ENCODE data around the gene JAML. TPM values are rescaled to one million over a fixed set of nuclear protein-coding genes. Genes with fewer than 3 reads are reported as not detected.

The JAML gene
- total RNA-seq, 4 donors from 2014 or later: 2.2 to 3.1 (median 2.6) TPM

- Histone ChIP-seq H3K4me1 (peaks cover 0 to 2% of the 10 kb centered on the region in 2 donors), H3K27ac (no peak overlapping the region), H3K27me3 (no peaks in the 10 kb centered on the region), H3K9me3 (no peaks in the 10 kb centered on the region), H3K36me3 (no peaks in the 10 kb centered on the region), H3K4me3 (replicated peaks in 1 of 3) (no peak overlapping the region)
- WGBS, 2 donors: 88 to 95% methylated on average over 9 of the region's 9 CpGs
- no peak for DNase-seq
- intact Hi-C loops (cut with DNase I): no loop called here
- TF ChIP-seq POLR2A (IDR thresholded peaks at IDR 0.05): no peak
- TF ChIP-seq, protein P1, sequence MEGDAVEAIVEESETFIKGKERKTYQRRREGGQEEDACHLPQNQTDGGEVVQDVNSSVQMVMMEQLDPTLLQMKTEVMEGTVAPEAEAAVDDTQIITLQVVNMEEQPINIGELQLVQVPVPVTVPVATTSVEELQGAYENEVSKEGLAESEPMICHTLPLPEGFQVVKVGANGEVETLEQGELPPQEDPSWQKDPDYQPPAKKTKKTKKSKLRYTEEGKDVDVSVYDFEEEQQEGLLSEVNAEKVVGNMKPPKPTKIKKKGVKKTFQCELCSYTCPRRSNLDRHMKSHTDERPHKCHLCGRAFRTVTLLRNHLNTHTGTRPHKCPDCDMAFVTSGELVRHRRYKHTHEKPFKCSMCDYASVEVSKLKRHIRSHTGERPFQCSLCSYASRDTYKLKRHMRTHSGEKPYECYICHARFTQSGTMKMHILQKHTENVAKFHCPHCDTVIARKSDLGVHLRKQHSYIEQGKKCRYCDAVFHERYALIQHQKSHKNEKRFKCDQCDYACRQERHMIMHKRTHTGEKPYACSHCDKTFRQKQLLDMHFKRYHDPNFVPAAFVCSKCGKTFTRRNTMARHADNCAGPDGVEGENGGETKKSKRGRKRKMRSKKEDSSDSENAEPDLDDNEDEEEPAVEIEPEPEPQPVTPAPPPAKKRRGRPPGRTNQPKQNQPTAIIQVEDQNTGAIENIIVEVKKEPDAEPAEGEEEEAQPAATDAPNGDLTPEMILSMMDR (IDR thresholded peaks at IDR 0.05): no peak
Observed at GRCh38 chr11:118205606-118206378, 19.0 kb downstream of the JAML start.

GRCh38 chr11:118202599-118203422 lies 22.0 kb downstream of the JAML start:
- no peaks in the 10 kb centered on the region for H3K27me3 ChIP-seq
- WGBS, 2 donors: 78 to 82% methylated on average over 7 of the region's 7 CpGs
- DNase-seq: peak in 1 of 2 donors; percentile 6
- no peak overlapping the region for H3K27ac ChIP-seq
- no peaks in the 10 kb centered on the region for H3K36me3 ChIP-seq
- TF ChIP-seq, protein P1 (IDR thresholded peaks at IDR 0.05): no peak
- no peak for TF ChIP-seq POLR2A (IDR thresholded peaks at IDR 0.05)
- H3K4me3 ChIP-seq (replicated peaks in 1 of 3): no peak overlapping the region
- peaks cover 0 to 8% of the 10 kb centered on the region in 2 donors for H3K4me1 ChIP-seq
- H3K9me3 ChIP-seq: no peaks in the 10 kb centered on the region
- intact Hi-C loops (cut with DNase I): loop anchor here (5.0 kb wide), 1 partner anchor 144 kb away; no protein-coding TSS in a partner anchor

DNA sequence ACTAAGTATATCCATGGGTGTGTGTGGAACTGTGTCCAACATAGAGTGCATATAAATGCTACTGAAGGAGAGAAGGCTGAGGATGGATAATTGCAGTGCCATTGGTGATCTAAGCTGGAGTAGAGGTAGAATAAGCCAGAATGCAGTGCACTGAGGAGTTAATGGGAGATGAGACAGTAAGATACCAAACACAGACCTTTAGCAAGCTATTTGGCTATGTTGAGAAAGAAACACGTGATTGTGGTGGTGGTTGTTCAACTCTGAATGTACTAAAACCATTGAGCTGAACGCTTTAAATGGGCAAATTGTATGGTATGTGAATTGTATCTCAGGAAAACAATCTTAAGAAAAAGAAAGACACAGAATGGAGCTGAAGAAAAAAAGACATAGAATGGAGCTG lies 22.8 kb downstream of the JAML start:
- DNase-seq: no peak
- Histone ChIP-seq H3K4me3 (replicated peaks in 1 of 3) (no peak overlapping the region), H3K27me3 (no peaks in the 10 kb centered on the region), H3K36me3 (no peaks in the 10 kb centered on the region), H3K9me3 (no peaks in the 10 kb centered on the region), H3K4me1 (peaks cover 0 to 8% of the 10 kb centered on the region in 2 donors), H3K27ac (no peak overlapping the region)
- 84 to 88% methylated on average over 2 of the region's 2 CpGs for WGBS, 2 donors
- intact Hi-C loops (cut with DNase I): loop anchor here (5.0 kb wide), 1 partner anchor 145 kb away; no protein-coding TSS in a partner anchor
- TF ChIP-seq, protein P1 (IDR thresholded peaks at IDR 0.05): no peak

DNA sequence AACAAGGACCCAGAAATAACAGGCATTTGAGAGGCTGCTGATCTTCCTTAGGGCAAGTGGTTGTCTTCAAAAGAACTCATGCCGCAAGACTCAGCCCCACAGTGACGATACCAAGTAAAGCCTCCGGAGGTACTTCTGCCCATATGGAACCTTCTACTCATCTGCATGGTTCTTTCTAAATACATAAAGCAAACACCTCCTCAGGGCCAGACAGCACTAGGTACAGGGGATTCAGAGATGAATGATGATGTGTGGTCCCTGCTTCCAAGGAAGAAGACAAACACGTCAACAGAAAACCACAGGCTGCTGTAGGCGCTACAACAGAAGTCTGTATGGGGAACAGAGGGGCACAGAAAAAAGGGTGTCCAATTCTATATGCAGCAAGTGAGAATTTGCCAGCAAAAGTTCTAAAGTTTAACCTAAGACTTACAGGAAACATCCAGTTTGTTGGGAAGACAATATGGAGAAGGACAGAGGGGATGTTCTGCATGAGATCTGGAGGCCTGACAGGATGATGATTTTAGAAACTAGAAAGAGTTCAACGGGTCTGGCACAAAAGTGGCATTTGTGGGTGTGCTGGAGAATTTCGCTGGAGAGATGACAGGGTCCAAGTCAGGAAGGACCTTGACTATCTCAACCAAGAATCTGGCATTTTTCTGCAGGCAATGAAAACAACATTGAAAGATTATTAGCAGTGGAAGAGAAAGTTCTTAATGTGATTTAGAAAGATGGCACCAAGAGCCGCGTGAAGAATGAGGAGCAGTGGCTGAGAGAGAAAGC lies 23.7 kb downstream of the JAML start:
- WGBS, 2 donors: 89 to 91% methylated on average over 9 of the region's 9 CpGs
- no peak for DNase-seq
- Histone ChIP-seq H3K9me3 (no peaks in the 10 kb centered on the region), H3K4me1 (peaks cover 0 to 8% of the 10 kb centered on the region in 2 donors), H3K27ac (no peak overlapping the region), H3K27me3 (no peaks in the 10 kb centered on the region), H3K36me3 (no peaks in the 10 kb centered on the region), H3K4me3 (replicated peaks in 1 of 3) (no peak overlapping the region)
- intact Hi-C loops (cut with DNase I): loop anchor here (5.0 kb wide), 1 partner anchor 146 kb away; no protein-coding TSS in a partner anchor
- TF ChIP-seq, protein P1 (IDR thresholded peaks at IDR 0.05): no peak
- TF ChIP-seq POLR2A (IDR thresholded peaks at IDR 0.05): no peak
